ENCODE data around the gene SPTBN4. TPM values are rescaled to one million over a fixed set of nuclear protein-coding genes. Genes with fewer than 3 reads are reported as not detected.

The SPTBN4 gene
- total and polyA plus RNA-seq, 10 donors: 0.30 to 2.3 (median 0.66) TPM

DNA sequence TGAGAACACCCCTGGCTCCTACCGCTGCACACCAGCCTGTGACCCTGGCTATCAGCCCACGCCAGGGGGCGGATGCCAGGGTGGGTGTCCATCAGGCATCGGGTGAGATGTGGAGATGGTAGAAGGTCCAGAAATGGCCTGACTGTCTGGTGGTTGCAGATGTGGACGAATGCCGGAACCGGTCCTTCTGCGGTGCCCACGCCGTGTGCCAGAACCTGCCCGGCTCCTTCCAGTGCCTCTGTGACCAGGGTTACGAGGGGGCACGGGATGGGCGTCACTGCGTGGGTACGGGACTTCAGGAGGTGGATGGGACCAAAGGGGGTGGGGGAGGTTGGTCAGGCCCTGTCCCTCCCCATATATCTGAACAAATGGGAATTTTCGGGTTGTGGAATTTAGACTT, 150.1 kb downstream of the SPTBN4 start:
- H3K9me3 ChIP-seq: no peaks in the 10 kb centered on the region
- WGBS, 5 donors: 93 to 97% (median 94%) methylated on average over 16 to 17 of the region's 17 CpGs
- intact Hi-C loops (cut with DNase I; ENCODE audit: low total_unique reads): no loop called here
- peaks cover 0 to 24% (median 8%) of the 10 kb centered on the region in 7 donors for H3K27me3 ChIP-seq (replicated peaks in 1 of 7)
- peaks cover 0 to 32% (median 22%) of the 10 kb centered on the region in 6 donors for H3K36me3 ChIP-seq
- no peak for DNase-seq
- no peak overlapping the region for H3K27ac ChIP-seq
- TF ChIP-seq POLR2A (IDR thresholded peaks at IDR 0.05) (no peak), POLR2AphosphoS5 (IDR thresholded peaks at IDR 0.05) (peak in 1 of 3 donors; percentile 48), CTCF (IDR thresholded peaks at IDR 0.05 in 8 of 11, conservative IDR thresholded peaks at IDR 0.05 in 3 of 11) (no peak)
- H3K4me1 ChIP-seq: peaks cover 5 to 36% (median 21%) of the 10 kb centered on the region in 6 donors
- H3K4me3 ChIP-seq: no peak overlapping the region

GRCh38 chr19:40617961-40618360, 151.2 kb downstream of the SPTBN4 start:
- Histone ChIP-seq H3K4me3 (no peak overlapping the region), H3K4me1 (peaks cover 5 to 34% (median 19%) of the 10 kb centered on the region in 6 donors), H3K36me3 (peaks cover 0 to 42% (median 28%) of the 10 kb centered on the region in 6 donors), H3K27ac (no peak overlapping the region), H3K9me3 (no peaks in the 10 kb centered on the region), H3K27me3 (replicated peaks in 1 of 7) (peaks cover 0 to 21% (median 8%) of the 10 kb centered on the region in 7 donors)
- intact Hi-C loops (cut with DNase I; ENCODE audit: low total_unique reads): no loop called here
- TF ChIP-seq POLR2AphosphoS5 (IDR thresholded peaks at IDR 0.05) (no peak), CTCF (IDR thresholded peaks at IDR 0.05 in 8 of 11, conservative IDR thresholded peaks at IDR 0.05 in 3 of 11) (no peak), POLR2A (IDR thresholded peaks at IDR 0.05) (no peak)
- WGBS, 5 donors: 87 to 98% (median 97%) methylated on average over 4 of the region's 4 CpGs
- DNase-seq: no peak

GRCh38 chr19:40619333-40620160, 152.7 kb downstream of the SPTBN4 start:
- Histone ChIP-seq H3K4me3 (no peak overlapping the region), H3K36me3 (peaks cover 0 to 58% (median 30%) of the 10 kb centered on the region in 6 donors), H3K9me3 (no peaks in the 10 kb centered on the region), H3K4me1 (peaks cover 3 to 18% (median 7%) of the 10 kb centered on the region in 6 donors), H3K27ac (no peak overlapping the region), H3K27me3 (replicated peaks in 1 of 7) (peaks cover 0 to 5% (median 3%) of the 10 kb centered on the region in 7 donors)
- 74 to 82% (median 77%) methylated on average over 11 of the region's 11 CpGs for WGBS, 5 donors
- DNase-seq: no peak
- intact Hi-C loops (cut with DNase I; ENCODE audit: low total_unique reads): no loop called here
- no peak for TF ChIP-seq CTCF (IDR thresholded peaks at IDR 0.05 in 8 of 11, conservative IDR thresholded peaks at IDR 0.05 in 3 of 11)
- TF ChIP-seq POLR2A (IDR thresholded peaks at IDR 0.05): no peak
- TF ChIP-seq POLR2AphosphoS5 (IDR thresholded peaks at IDR 0.05): no peak

- WGBS, 5 donors: 93 to 95% (median 94%) methylated on average over 8 of the region's 8 CpGs
- Histone ChIP-seq H3K4me1 (peaks cover 0 to 12% (median 2%) of the 10 kb centered on the region in 6 donors), H3K4me3 (no peak overlapping the region), H3K9me3 (no peaks in the 10 kb centered on the region), H3K27ac (no peak overlapping the region), H3K36me3 (peaks cover 0 to 61% (median 31%) of the 10 kb centered on the region in 6 donors), H3K27me3 (replicated peaks in 1 of 7) (no peaks in the 10 kb centered on the region)
- no peak for DNase-seq
- intact Hi-C loops (cut with DNase I; ENCODE audit: low total_unique reads): no loop called here
- TF ChIP-seq POLR2A (IDR thresholded peaks at IDR 0.05): no peak
- TF ChIP-seq CTCF (IDR thresholded peaks at IDR 0.05 in 8 of 11, conservative IDR thresholded peaks at IDR 0.05 in 3 of 11): no peak
- TF ChIP-seq POLR2AphosphoS5 (IDR thresholded peaks at IDR 0.05): no peak
Observed at GRCh38 chr19:40620161-40620485, 153.3 kb downstream of the SPTBN4 start.
